SH-SY5Y (cell line): Measurements from ENCODE around the gene FCGBP.

Experiments used
- GATA2 ChIP-seq: IDR thresholded peaks from 2 replicates; pipeline ENCODE4 v1.6.1; 2011; ENCODE audit warnings: mild to moderate bottlenecking, low read depth, low read length
- GATA3 ChIP-seq: IDR thresholded peaks from 2 replicates; pipeline ENCODE4 v1.6.1; 2011; ENCODE audit warnings: low read depth, mild to moderate bottlenecking, low read length, moderate library complexity

- TF ChIP-seq GATA3 (no peak), GATA2 (no peak)
These were observed 1.6 kb upstream of the FCGBP start for GRCh38 chr19:39936020-39936419.
